H1 (cell line): ENCODE data around the gene IL6ST. TPM values are rescaled to one million over a fixed set of nuclear protein-coding genes. Genes with fewer than 3 reads are reported as not detected.

Experiments
- CTCF ChIA-PET: fragments of 300-600 bp; sonication (Branson Sonifier 250); formaldehyde crosslinking; loops from one replicate; lab custom pipeline; 2021; ENCODE audit not compliant: partially characterized antibody; lab: Charles Lee
- POLR2A ChIA-PET: fragments of 300-600 bp; sonication (Branson Sonifier 250); formaldehyde crosslinking; loops from one replicate; lab custom pipeline; 2021; ENCODE audit warnings: inconsistent platforms; ENCODE audit not compliant: partially characterized antibody; lab: Charles Lee
- DNase-seq, 2 experiments: peaks; one replicate each; pipeline versions ENCODE4 v3.0.0 to v3.0.0-alpha.2; 2010 to 2022; ENCODE audit warnings: low spot score in 2 of 2, low read depth in 1 of 2, mixed read lengths in 1 of 2
- FAIRE-seq: peaks from 2 replicates; lab custom pipeline; 2011; peaks lifted over from hg19 to GRCh38; lab: Jason Lieb, UNC
- H2AFZ ChIP-seq: 2 replicates; pipeline ENCODE4 v1.8.1; 2012; ENCODE audit warnings: low read length, inconsistent platforms
- H2AK5ac ChIP-seq: 2 replicates; pipeline ENCODE4 v1.6.1; 2013; ENCODE audit warnings: low read depth, low read length
- H2BK120ac ChIP-seq: replicated peaks from 2 replicates; pipeline ENCODE3; 2013; ENCODE audit warnings: low read depth, low read length, inconsistent platforms
- H2BK12ac ChIP-seq: 2 replicates; pipeline ENCODE4 v1.6.1; 2013; ENCODE audit warnings: low read depth, low read length
- H2BK15ac ChIP-seq: 2 replicates; pipeline ENCODE4 v1.6.1; 2013; ENCODE audit warnings: low read length
- H2BK20ac ChIP-seq: 2 replicates; pipeline ENCODE4 v1.6.1; 2013; ENCODE audit warnings: low read length
- H2BK5ac ChIP-seq: 2 replicates; pipeline ENCODE4 v1.6.1; 2013; ENCODE audit warnings: low read depth, low read length
- H3K14ac ChIP-seq: 2 replicates; pipeline ENCODE4 v1.6.1; 2013; ENCODE audit warnings: inconsistent platforms; ENCODE audit not compliant: insufficient read length
- H3K18ac ChIP-seq: 2 replicates; pipeline ENCODE4 v1.6.1; 2013; ENCODE audit warnings: low read length; ENCODE audit errors: extremely low read depth
- H3K23ac ChIP-seq: 2 replicates; pipeline ENCODE4 v1.6.1; 2013; ENCODE audit warnings: inconsistent platforms; ENCODE audit not compliant: insufficient read length
- H3K23me2 ChIP-seq: 2 replicates; pipeline ENCODE4 v1.6.1; 2013; ENCODE audit warnings: low read depth, low read length
- H3K27ac ChIP-seq: 2 replicates; pipeline ENCODE4 v1.6.1; 2011; ENCODE audit warnings: low read depth, low read length, inconsistent platforms
- H3K27me3 ChIP-seq, 4 experiments: replicated peaks in 1 of 4; 1 replicate in 1 of 4; 2 replicates in 3 of 4; pipeline versions ENCODE4 v1.6.1 to v1.8.1; 2011 to 2013; ENCODE audit warnings: low read length in 3 of 4, mild to moderate bottlenecking in 3 of 4, inconsistent platforms in 2 of 4, mixed read lengths in 2 of 4, moderate library complexity in 1 of 4; ENCODE audit not compliant: control insufficient read depth in 3 of 4, insufficient read depth in 3 of 4; ENCODE audit errors: extremely low read depth in 1 of 4
- H3K36me3 ChIP-seq, 4 experiments: 2 replicates each; pipeline versions ENCODE4 v1.6.1 to v1.8.1; 2011 to 2013; ENCODE audit warnings: mild to moderate bottlenecking in 4 of 4, low read length in 3 of 4, moderate library complexity in 2 of 4, control low read depth in 1 of 4, inconsistent platforms in 1 of 4; ENCODE audit not compliant: insufficient read depth in 4 of 4, control insufficient read depth in 2 of 4
- H3K4ac ChIP-seq: replicated peaks from 2 replicates; pipeline ENCODE3; 2013; ENCODE audit warnings: low read length, low read depth, mixed read lengths, inconsistent platforms; ENCODE audit not compliant: insufficient read length
- H3K4me1 ChIP-seq, 4 experiments: replicated peaks in 1 of 4; 1 replicate in 1 of 4; 2 replicates in 3 of 4; pipeline versions ENCODE4 v1.6.1 to v1.8.1; 2011 to 2013; ENCODE audit warnings: low read length in 3 of 4, inconsistent platforms in 2 of 4, mixed read lengths in 1 of 4; ENCODE audit not compliant: insufficient read depth in 4 of 4, control insufficient read depth in 3 of 4
- H3K4me2 ChIP-seq, 2 experiments: 2 replicates each; pipeline versions ENCODE4 v1.6.1 to v1.8.1; 2011 to 2013; ENCODE audit warnings: low read depth in 2 of 2, low read length in 2 of 2, control low read depth in 1 of 2, inconsistent platforms in 1 of 2, mild to moderate bottlenecking in 1 of 2; ENCODE audit not compliant: insufficient read depth in 1 of 2
- H3K4me3 ChIP-seq, 4 experiments: fragments of 200-600, 300-600 bp in 1 of 4; sonication (generic), shearing (Covaris generic), sonication (Bioruptor Twin) in 1 of 4; 2 replicates each; pipeline versions ENCODE4 v1.5.1 to v1.8.1; 2011 to 2016; ENCODE audit warnings: low read length in 4 of 4, low read depth in 3 of 4, control low read depth in 2 of 4, inconsistent platforms in 2 of 4, mild to moderate bottlenecking in 2 of 4, mixed read lengths in 1 of 4, moderate library complexity in 1 of 4; ENCODE audit not compliant: insufficient read depth in 2 of 4; ENCODE audit errors: extremely low read depth in 1 of 4
- H3K56ac ChIP-seq: replicated peaks from 2 replicates; pipeline ENCODE3; 2013; ENCODE audit warnings: low read depth, mild to moderate bottlenecking, mixed read lengths, low read length, inconsistent platforms; ENCODE audit not compliant: insufficient read length
- H3K79me1 ChIP-seq: 2 replicates; pipeline ENCODE4 v1.6.1; 2013; ENCODE audit warnings: low read depth, low read length, control low read depth
- H3K79me2 ChIP-seq, 2 experiments: 2 replicates each; pipeline versions ENCODE4 v1.6.1 to v1.8.1; 2012 to 2013; ENCODE audit warnings: low read length in 2 of 2, mild to moderate bottlenecking in 2 of 2, inconsistent platforms in 1 of 2; ENCODE audit not compliant: insufficient read depth in 2 of 2, control insufficient read depth in 1 of 2
- H3K9ac ChIP-seq, 4 experiments: replicated peaks in 1 of 4; 1 replicate in 1 of 4; 2 replicates in 3 of 4; pipeline versions ENCODE4 v1.6.1 to v1.8.1; 2011 to 2013; ENCODE audit warnings: low read depth in 3 of 4, low read length in 3 of 4, control low read depth in 2 of 4, mild to moderate bottlenecking in 2 of 4, moderate library complexity in 2 of 4, inconsistent platforms in 1 of 4; ENCODE audit errors: extremely low read depth in 1 of 4
- H3K9me3 ChIP-seq, 2 experiments: 2 replicates each; pipeline versions ENCODE4 v1.6.1 to v1.8.1; 2012 to 2013; ENCODE audit warnings: mild to moderate bottlenecking in 2 of 2, moderate library complexity in 2 of 2, control low read depth in 1 of 2, inconsistent platforms in 1 of 2, low read depth in 1 of 2, low read length in 1 of 2, mixed read lengths in 1 of 2; ENCODE audit not compliant: insufficient read depth in 2 of 2
- H4K20me1 ChIP-seq, 2 experiments: replicated peaks in 1 of 2; 2 replicates each; pipeline versions ENCODE3 to v1.8.1; 2011 to 2013; ENCODE audit warnings: inconsistent platforms in 2 of 2, low read length in 2 of 2, mild to moderate bottlenecking in 1 of 2; ENCODE audit not compliant: insufficient read depth in 2 of 2, control insufficient read depth in 1 of 2
- H4K5ac ChIP-seq: 2 replicates; pipeline ENCODE4 v1.6.1; 2013; ENCODE audit warnings: low read length, low read depth, mixed read lengths, inconsistent platforms; ENCODE audit not compliant: insufficient read length
- H4K8ac ChIP-seq: 2 replicates; pipeline ENCODE4 v1.8.0; 2013; ENCODE audit warnings: mild to moderate bottlenecking, moderate library complexity, low read length, inconsistent platforms; ENCODE audit not compliant: insufficient read depth; ENCODE audit errors: extremely low read depth
- H4K91ac ChIP-seq: replicated peaks from 2 replicates; pipeline ENCODE3; 2013; ENCODE audit warnings: low read length, mixed read lengths, inconsistent platforms; ENCODE audit not compliant: insufficient read length
- HDAC2 ChIP-seq, 2 experiments: fragments of 300-600 bp in 1 of 2; sonication (generic) in 1 of 2; IDR thresholded peaks; 2 replicates each; pipeline ENCODE4 v1.6.1; 2011 to 2012; ENCODE audit warnings: low read depth in 2 of 2, low read length in 2 of 2, mild to moderate bottlenecking in 2 of 2, moderate library complexity in 2 of 2, borderline replicate concordance in 1 of 2, inconsistent platforms in 1 of 2
- RBBP5 ChIP-seq: IDR thresholded peaks from 2 replicates; pipeline ENCODE4 v1.7.1; 2012; ENCODE audit warnings: low read depth, mild to moderate bottlenecking, inconsistent platforms, low read length, moderate library complexity, borderline replicate concordance
- TAF1 ChIP-seq: IDR thresholded peaks from 2 replicates; pipeline ENCODE4 v1.6.1; 2011; ENCODE audit warnings: mild to moderate bottlenecking, low read depth, low read length
- ZNF274 ChIP-seq: IDR thresholded peaks from 2 replicates; pipeline ENCODE4 v1.7.0; 2012; ENCODE audit warnings: low read length, borderline replicate concordance; ENCODE audit errors: extremely low read depth
- WGBS, 2 experiments: shearing (Covaris generic) in 1 of 2; methylation state at CpG; one replicate each; pipeline versions ENCODE4 v1.1.6 to v1.1.7; 2013 to 2015; ENCODE audit warnings: low lambda C conversion rate in 2 of 2, mixed read lengths in 2 of 2, inconsistent platforms in 1 of 2, low coverage in 1 of 2, missing lambda C conversion rate in 1 of 2; ENCODE audit not compliant: insufficient replicate concordance in 2 of 2, insufficient coverage in 1 of 2, insufficient read length in 1 of 2; ENCODE audit errors: extremely low coverage in 1 of 2, missing lambda C conversion rate in 1 of 2; 5-methylcytosine and 5-hydroxymethylcytosine counted together
- polyA plus RNA-seq, 7 experiments: library from polyadenylated mRNA; depleted of rRNA in 3 of 7; stranded (reverse) in 5 of 7; unstranded in 2 of 7; fragments of >200 nt in 5 of 7; fragments of 200-250 nt in 2 of 7; gene quantifications; 1 replicate in 5 of 7; 2 replicates in 1 of 7; 4 replicates in 1 of 7; pipeline versions ENCODE4 v1.2.1 to v1.2.3, GENCODE V29; 2011 to 2013; ENCODE audit warnings: missing spikeins in 2 of 7, mixed read lengths in 2 of 7
- total RNA-seq: library from RNA; stranded (reverse); fragmentation: NEBNext Ultra II Directional; extraction: Animal tissue kit (Norgen Biotek cat#: 25700); gene quantifications from 2 replicates; pipeline ENCODE4 v1.2.1, GENCODE V29; 2021

Gene IL6ST
- total and polyA plus RNA-seq, 2 of the 8 experiments (the other 6 are each of a cell fraction or from before 2014, with no cell fraction given) = 1.4 to 11.1 TPM

DNA sequence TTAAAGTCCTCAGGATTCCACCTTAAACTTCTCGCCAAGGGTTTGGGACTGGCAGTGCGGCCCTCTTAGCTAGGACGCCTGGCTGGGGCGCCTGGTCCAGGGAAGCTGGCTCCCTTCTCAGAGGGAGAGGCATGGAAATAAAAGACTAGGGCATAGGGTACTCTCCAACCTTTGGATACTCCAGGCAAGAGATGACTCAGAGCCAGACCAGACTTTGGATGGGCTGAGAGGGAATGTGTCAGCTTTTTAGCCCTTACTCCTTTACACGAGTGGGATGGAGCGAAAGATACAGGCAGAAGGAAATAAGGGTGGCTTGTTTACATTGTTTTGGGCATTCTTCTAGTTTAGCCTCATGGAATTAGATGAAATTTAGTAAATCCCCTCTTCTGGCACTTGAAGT lies 95.4 kb downstream of the IL6ST start:
- no peak for FAIRE-seq

More for the DNA sequence above, 95.4 kb downstream of the IL6ST start:
- H3K27me3 ChIP-seq = no peaks in the 10 kb centered on the region
- H3K4me2 ChIP-seq = no peak overlapping the region
- no peaks in the 10 kb centered on the region for H3K79me2 ChIP-seq
- POLR2A ChIA-PET = no interaction called here
- H3K9ac ChIP-seq = no peak overlapping the region
- no peak overlapping the region for H3K18ac ChIP-seq
- no peak overlapping the region for H2AK5ac ChIP-seq
- no peaks in the 10 kb centered on the region for H3K36me3 ChIP-seq
- H4K5ac ChIP-seq = no peak overlapping the region
- no peak overlapping the region for H3K27ac ChIP-seq
- no peak for DNase-seq
- H3K4ac ChIP-seq = no peak overlapping the region
- H3K4me1 ChIP-seq = no peaks in the 10 kb centered on the region
- no peak overlapping the region for H2BK120ac ChIP-seq
- H2BK5ac ChIP-seq = no peak overlapping the region
- H2BK12ac ChIP-seq = no peak overlapping the region
- H3K56ac ChIP-seq = no peak overlapping the region
- H3K23me2 ChIP-seq = no peaks in the 10 kb centered on the region
- H3K79me1 ChIP-seq = no peaks in the 10 kb centered on the region
- H3K9me3 ChIP-seq = no peaks in the 10 kb centered on the region
- no peak overlapping the region for H2BK20ac ChIP-seq
- 94% methylated on average over 6 of the region's 6 CpGs; no CpG with 5 or more reads in 1 of the 2 experiments for WGBS, 2 experiments
- H4K91ac ChIP-seq = no peak overlapping the region
- CTCF ChIA-PET = interaction anchor here (0.8 kb wide), 1 partner anchor 19 kb away, joined by 3 read pairs; no protein-coding TSS in a partner anchor
- H2AFZ ChIP-seq = no peak overlapping the region
- no peaks in the 10 kb centered on the region for H4K20me1 ChIP-seq
- H3K4me3 ChIP-seq = no peak overlapping the region
- TF ChIP-seq HDAC2 (IDR thresholded peaks at IDR 0.05; ENCODE audit: borderline replicate concordance in 1 of 2, low read depth in 2 of 2, low read length in 2 of 2) = no peak
- TF ChIP-seq RBBP5 = no peak
- no peak for TF ChIP-seq TAF1
- TF ChIP-seq ZNF274 = no peak
- H3K23ac ChIP-seq = no peak overlapping the region
- no peak overlapping the region for H2BK15ac ChIP-seq
- H3K14ac ChIP-seq = no peak overlapping the region
- H4K8ac ChIP-seq = no peak overlapping the region
